OCI-LY7 (cell line): ENCODE data around the gene MED15. TPM values are rescaled to one million over a fixed set of nuclear protein-coding genes. Genes with fewer than 3 reads are reported as not detected.

Experiments
- BruUV-seq: library from RNA; stranded (reverse); fragments of 400-500 nt; replicated peaks from 2 replicates; lab custom pipeline; 2021; lab: Mats Ljungman, UMichigan
- CTCF ChIA-PET: fragments of 300-600 bp; sonication (Branson Sonifier 250); formaldehyde crosslinking; loops from one replicate; lab custom pipeline; 2022; ENCODE audit warnings: antibody characterized with exemption; ENCODE audit not compliant: unreplicated experiment; lab: Charles Lee
- POLR2A ChIA-PET: fragments of 300-600 bp; sonication (Branson Sonifier 250); formaldehyde crosslinking; loops from one replicate; lab custom pipeline; 2022; ENCODE audit warnings: antibody characterized with exemption; lab: Charles Lee
- DNase-seq: peaks from one replicate; pipeline ENCODE4 v3.0.0-alpha.2; 2015; ENCODE audit warnings: low spot score
- H2AFZ ChIP-seq: fragments of 200-600 bp; sonication (generic), shearing (Covaris generic); 2 replicates; pipeline ENCODE4 v1.6.1; 2014; ENCODE audit warnings: mild to moderate bottlenecking, antibody characterized with exemption, low read length, moderate library complexity
- H3K27ac ChIP-seq: fragments of 200-600 bp; sonication (generic); 2 replicates; pipeline ENCODE4 v1.5.1; 2014; ENCODE audit warnings: mixed run types, low read depth, mild to moderate bottlenecking, moderate library complexity, low read length, inconsistent platforms; ENCODE audit not compliant: poor library complexity, severe bottlenecking
- H3K36me3 ChIP-seq: fragments of 200-600 bp; sonication (generic); 2 replicates; pipeline ENCODE4 v1.6.1; 2014; ENCODE audit warnings: mild to moderate bottlenecking, antibody characterized with exemption, low read length, moderate library complexity, mixed read lengths; ENCODE audit not compliant: insufficient read depth
- H3K4me1 ChIP-seq: fragments of 200-600 bp; sonication (generic); 2 replicates; pipeline ENCODE4 v1.5.1; 2014; ENCODE audit warnings: mild to moderate bottlenecking, low read length; ENCODE audit not compliant: insufficient read depth, poor library complexity, severe bottlenecking
- H3K4me2 ChIP-seq: fragments of 200-600 bp; sonication (generic); 2 replicates; pipeline ENCODE4 v1.6.1; 2014; ENCODE audit warnings: mild to moderate bottlenecking, low read length
- H3K4me3 ChIP-seq: fragments of 200-600 bp; sonication (generic); 2 replicates; pipeline ENCODE4 v1.5.1; 2014; ENCODE audit warnings: mild to moderate bottlenecking, low read depth, low read length; ENCODE audit not compliant: poor library complexity, severe bottlenecking
- H3K79me2 ChIP-seq: fragments of 200-600 bp; sonication (generic); 2 replicates; pipeline ENCODE4 v1.6.1; 2016; ENCODE audit warnings: low read depth, mild to moderate bottlenecking, low read length, moderate library complexity, mixed read lengths; ENCODE audit not compliant: insufficient read depth
- H3K9me2 ChIP-seq: fragments of 200-600 bp; sonication (generic); 2 replicates; pipeline ENCODE4 v1.6.1; 2016; ENCODE audit warnings: mild to moderate bottlenecking, low read length, mixed read lengths; ENCODE audit not compliant: insufficient read depth
- H3K9me3 ChIP-seq: fragments of 200-600 bp; sonication (generic); 2 replicates; pipeline ENCODE4 v1.6.1; 2014; ENCODE audit warnings: mild to moderate bottlenecking, mixed run types, low read length, mixed read lengths
- H4K20me1 ChIP-seq: fragments of 200-600 bp; sonication (generic); 2 replicates; pipeline ENCODE4 v1.6.1; 2014; ENCODE audit warnings: mild to moderate bottlenecking, antibody characterized with exemption, low read length, moderate library complexity, mixed read lengths; ENCODE audit not compliant: insufficient read depth
- EZH2phosphoT487 ChIP-seq: fragments of 200-600 bp; sonication (generic); IDR thresholded peaks from 2 replicates; pipeline ENCODE4 v1.6.1; 2018; ENCODE audit warnings: low read depth, borderline replicate concordance, mild to moderate bottlenecking, mixed run types, antibody characterized with exemption, low read length, moderate library complexity, mixed read lengths
- intact Hi-C: fragments of 100-400 bp; cut with micrococcal nuclease; formaldehyde crosslinking; loops from one replicate; pipeline ENCODE4 v1.10.0; 2022; ENCODE audit not compliant: unreplicated experiment
- total RNA-seq, 2 experiments: library from RNA; depleted of rRNA in 1 of 2; stranded (reverse); fragments of >200 nt in 1 of 2; shearing (Covaris generic) in 1 of 2; gene quantifications; 2 replicates each; pipeline ENCODE4 v1.2.3, GENCODE V29; 2014 to 2022
- TF ChIP-seq, protein P1 (sequence below): fragments of 200-600 bp; sonication (generic); conservative IDR thresholded peaks from 2 replicates; pipeline ENCODE4 v1.5.1; 2014; ENCODE audit warnings: mild to moderate bottlenecking, antibody characterized with exemption, low read length, moderate library complexity, mixed read lengths

Gene MED15
- total RNA-seq, 2 experiments from 2014 or later = 28.7 to 79.2 TPM

- no peaks in the 10 kb centered on the region for H4K20me1 ChIP-seq
- DNase-seq = no peak
- H3K4me3 ChIP-seq = no peak overlapping the region
- H3K4me2 ChIP-seq = no peak overlapping the region
- intact Hi-C loops = loop anchor here (5.0 kb wide), 1 partner anchor 134 kb away; no protein-coding TSS in a partner anchor
- POLR2A ChIA-PET = no interaction called here
- no peaks in the 10 kb centered on the region for H3K9me2 ChIP-seq
- CTCF ChIA-PET = no interaction called here
- H3K4me1 ChIP-seq = no peaks in the 10 kb centered on the region
- H3K79me2 ChIP-seq = no peaks in the 10 kb centered on the region
- peaks cover 85% of the 10 kb centered on the region for H3K36me3 ChIP-seq
- peaks cover 17% of the 10 kb centered on the region for H3K9me3 ChIP-seq
- TF ChIP-seq, protein P1, sequence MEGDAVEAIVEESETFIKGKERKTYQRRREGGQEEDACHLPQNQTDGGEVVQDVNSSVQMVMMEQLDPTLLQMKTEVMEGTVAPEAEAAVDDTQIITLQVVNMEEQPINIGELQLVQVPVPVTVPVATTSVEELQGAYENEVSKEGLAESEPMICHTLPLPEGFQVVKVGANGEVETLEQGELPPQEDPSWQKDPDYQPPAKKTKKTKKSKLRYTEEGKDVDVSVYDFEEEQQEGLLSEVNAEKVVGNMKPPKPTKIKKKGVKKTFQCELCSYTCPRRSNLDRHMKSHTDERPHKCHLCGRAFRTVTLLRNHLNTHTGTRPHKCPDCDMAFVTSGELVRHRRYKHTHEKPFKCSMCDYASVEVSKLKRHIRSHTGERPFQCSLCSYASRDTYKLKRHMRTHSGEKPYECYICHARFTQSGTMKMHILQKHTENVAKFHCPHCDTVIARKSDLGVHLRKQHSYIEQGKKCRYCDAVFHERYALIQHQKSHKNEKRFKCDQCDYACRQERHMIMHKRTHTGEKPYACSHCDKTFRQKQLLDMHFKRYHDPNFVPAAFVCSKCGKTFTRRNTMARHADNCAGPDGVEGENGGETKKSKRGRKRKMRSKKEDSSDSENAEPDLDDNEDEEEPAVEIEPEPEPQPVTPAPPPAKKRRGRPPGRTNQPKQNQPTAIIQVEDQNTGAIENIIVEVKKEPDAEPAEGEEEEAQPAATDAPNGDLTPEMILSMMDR = no peak
- no peak for TF ChIP-seq EZH2phosphoT487
- H2AFZ ChIP-seq = no peak overlapping the region
- no TSS peak for BruUV-seq
- no peak overlapping the region for H3K27ac ChIP-seq
Measured at GRCh38 chr22:20562607-20563465, 55.4 kb downstream of the MED15 start.

GRCh38 chr22:20563466-20563906 is 56.1 kb downstream of the MED15 start:
- Histone ChIP-seq H3K36me3 (peaks cover 85% of the 10 kb centered on the region), H3K9me3 (peaks cover 14% of the 10 kb centered on the region), H3K79me2 (no peaks in the 10 kb centered on the region), H2AFZ (no peak overlapping the region), H4K20me1 (no peaks in the 10 kb centered on the region), H3K4me1 (no peaks in the 10 kb centered on the region), H3K4me2 (no peak overlapping the region), H3K27ac (no peak overlapping the region), H3K4me3 (no peak overlapping the region), H3K9me2 (no peaks in the 10 kb centered on the region)
- no TSS peak for BruUV-seq
- no peak for DNase-seq
- CTCF ChIA-PET = no interaction called here
- POLR2A ChIA-PET = no interaction called here
- TF ChIP-seq, protein P1 = no peak
- no peak for TF ChIP-seq EZH2phosphoT487
- intact Hi-C loops = loop anchor here (5.0 kb wide), 1 partner anchor 134 kb away; no protein-coding TSS in a partner anchor
